SW480 (cell line): Measurements from ENCODE around the gene THY1.
A peak's percentile ranks its signal among the peaks of the same experiment; 100 is the strongest.

ENCODE experiments used
- DNase-seq: peaks from one replicate; pipeline ENCODE4 v3.0.0-alpha.2; 2016; ENCODE audit warnings: low spot score

The THY1 gene

DNA sequence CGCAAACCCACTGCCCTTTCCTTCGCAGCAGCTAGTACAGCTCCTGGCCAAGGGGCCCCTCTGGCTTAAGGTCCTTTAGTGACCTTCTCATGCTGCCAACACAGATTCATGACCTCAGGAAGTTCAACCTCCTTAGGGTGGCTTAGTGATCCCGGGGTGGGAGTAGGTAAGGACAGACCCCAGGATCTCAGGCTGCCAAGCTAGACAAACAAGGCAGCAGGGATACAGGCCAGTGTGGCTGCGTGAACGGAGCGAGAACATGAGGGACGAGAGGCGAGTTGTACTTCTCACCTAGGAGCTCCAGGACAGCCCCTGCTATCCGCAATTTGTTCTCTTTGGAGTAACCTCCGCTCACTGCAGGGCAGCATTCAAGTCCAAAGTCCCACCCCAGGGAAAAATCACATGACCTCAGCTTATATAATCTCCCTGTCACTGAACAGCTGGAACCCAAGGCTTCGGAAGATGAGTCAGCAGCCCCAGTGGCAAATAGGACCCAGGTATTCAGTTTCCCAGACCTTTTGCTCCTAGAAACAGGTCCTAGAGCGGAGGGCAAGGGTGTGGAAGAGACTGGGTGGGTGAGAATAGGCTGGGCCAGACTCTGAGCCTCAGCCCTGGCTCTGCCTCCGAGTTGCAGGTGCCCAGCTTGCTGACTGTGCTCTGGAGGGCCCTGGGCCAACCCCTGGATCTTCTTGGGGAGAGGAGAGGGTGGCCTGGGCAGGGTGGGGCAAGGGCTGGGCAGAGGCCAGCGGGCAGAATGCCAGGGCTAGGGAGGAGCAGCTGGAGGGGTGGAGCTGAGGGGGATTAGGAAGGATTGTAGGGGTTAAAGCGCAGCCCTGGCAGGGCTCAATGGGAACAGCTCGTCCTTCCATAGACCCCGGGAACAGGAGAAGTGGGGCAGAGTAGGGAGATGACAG is 54.6 kb downstream of the THY1 start:
- DNase-seq = peak; percentile 77

DNA sequence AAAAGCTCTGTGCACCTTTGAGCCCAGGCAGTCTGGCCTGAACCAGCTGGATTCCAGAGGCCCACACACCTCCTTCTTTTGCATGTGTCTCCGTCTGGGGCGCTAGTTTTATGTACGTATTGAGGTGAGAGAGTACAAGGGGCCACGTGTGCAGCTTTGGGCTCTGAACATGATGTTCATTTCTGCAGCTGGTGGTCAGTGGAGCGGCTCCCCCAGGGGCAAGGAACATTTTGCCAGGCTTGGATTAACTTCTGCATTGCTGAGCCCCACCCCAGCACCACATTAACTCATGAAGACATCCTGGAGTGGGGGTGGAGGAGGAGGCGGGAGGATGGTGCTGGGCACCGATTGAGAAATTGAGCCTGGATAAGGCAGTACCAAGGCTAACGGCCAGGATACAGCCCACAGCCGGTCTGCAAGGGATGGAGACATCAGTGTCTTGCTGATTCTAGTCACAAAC is 55.3 kb downstream of the THY1 start:
- DNase-seq = no peak
